ENCODE measurements around the gene ILKAP.

GRCh38 chr2:238247002-238247822, 43.7 kb upstream of the ILKAP start:
- no peak for TF ChIP-seq POLR2A (IDR thresholded peaks at IDR 0.05)
- no peak for TF ChIP-seq CTCF (IDR thresholded peaks at IDR 0.05)
